Measurements from ENCODE around the gene CRHR1.
"Not testable (repeated sequence)": the region's sequence is repeated elsewhere in the genome, so short reads cannot be mapped to it uniquely, and the experiment has no call there.

The CRHR1 gene

DNA sequence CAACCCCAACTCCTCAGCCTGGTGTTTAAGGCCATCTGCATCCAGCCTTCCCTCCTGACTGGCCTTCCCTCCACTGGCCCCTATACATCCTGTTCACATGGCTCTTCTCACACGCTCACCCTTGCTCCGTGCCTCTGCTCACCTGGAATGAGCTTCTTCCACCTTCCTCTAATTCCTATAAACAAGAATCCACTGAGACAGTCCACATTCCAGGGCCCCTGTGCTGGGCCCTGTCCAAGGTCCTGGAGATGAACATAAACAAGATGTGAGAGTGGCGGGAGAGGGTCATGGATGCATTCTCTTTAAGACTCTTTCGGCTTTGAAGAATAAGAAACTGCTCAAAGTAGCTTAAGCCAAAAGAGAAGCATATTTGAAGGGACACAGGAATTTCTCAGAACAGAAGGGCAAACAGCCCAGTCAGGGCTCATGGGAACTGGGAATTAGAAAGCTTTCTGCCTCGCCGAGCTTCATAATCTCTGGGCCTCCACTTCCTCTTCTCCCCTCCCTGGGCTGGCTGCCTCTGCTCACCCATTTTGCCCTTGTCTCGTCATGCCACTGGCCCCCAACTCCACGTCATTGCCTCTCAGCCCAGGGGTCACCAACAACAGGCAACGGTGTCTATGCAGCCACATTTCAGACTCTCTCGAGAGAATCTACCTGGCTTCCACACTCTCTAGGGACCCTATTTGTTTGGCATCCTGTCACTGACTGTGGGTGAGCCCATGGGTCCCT lies 74.0 kb downstream of the CRHR1 start:
- no peak for DNase-seq (ENCODE audit: extremely low read depth in 1 of 2, low read depth in 1 of 2)

GRCh38 chr17:45861165-45861564 lies 77.0 kb downstream of the CRHR1 start:
- no peak for DNase-seq (ENCODE audit: extremely low read depth in 1 of 2, low read depth in 1 of 2)

GRCh38 chr17:45862127-45862526 lies 78.0 kb downstream of the CRHR1 start:
- not testable (repeated sequence) for DNase-seq (ENCODE audit: extremely low read depth in 1 of 2, low read depth in 1 of 2)

DNA sequence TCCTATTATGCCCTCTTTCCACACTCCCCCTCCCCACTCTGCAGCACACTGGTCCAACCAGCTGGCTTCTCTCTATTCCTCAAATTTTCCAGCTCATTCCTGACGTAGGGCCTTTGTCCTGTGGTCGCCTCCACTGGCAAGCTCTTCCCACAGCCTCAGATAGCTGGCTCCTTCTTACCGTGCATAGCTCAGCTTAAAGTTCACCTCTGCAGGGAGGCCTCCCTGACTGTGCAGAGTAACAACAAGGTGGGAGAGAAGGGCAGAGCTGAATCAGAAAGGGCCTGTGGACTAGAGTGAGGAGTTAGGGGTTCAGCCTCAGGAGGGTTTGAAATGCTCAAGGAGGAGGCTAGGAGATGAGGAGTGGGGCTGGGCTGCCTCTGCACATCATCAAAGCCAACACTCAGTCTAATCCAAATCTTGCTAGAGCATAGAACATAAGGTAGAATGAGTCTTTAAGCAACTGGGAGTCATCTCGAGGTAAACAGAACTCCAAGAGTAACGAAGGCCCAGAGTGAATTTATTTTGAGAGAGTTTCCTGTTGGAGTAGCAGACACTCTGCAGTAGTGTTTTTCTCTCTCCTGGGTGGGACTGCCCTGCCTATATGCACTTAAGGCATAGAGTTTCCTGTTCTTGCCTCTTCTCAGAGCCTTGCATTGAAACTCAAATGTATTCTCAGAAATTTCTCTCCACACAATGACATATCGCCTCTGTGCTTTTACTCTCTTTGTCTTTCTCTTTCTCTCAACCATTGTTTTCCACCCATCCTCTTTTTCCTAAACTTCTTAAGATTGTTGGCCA lies 79.9 kb downstream of the CRHR1 start:
- DNase-seq (ENCODE audit: extremely low read depth in 1 of 2, low read depth in 1 of 2), result no peak

DNA sequence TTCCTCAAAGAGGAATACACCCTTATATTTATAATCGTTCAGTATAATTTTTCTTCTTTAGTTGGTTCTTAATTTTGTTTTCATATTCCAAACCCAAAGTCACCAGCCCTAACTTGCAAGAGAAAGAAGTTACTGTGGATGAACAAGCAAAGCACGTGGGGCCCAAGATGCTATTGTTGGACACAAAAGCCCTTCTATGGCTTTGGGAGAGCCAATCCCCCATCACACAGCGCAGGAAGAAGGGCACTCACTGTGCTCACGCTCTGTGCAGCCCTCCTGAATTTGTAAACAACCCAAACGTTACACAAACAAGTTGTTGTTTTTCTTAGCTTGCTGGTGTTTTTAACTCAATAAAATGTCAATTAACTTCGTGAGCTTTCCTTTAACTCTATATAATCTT lies 83.1 kb downstream of the CRHR1 start:
- DNase-seq (ENCODE audit: extremely low read depth in 1 of 2, low read depth in 1 of 2), result no peak

DNA sequence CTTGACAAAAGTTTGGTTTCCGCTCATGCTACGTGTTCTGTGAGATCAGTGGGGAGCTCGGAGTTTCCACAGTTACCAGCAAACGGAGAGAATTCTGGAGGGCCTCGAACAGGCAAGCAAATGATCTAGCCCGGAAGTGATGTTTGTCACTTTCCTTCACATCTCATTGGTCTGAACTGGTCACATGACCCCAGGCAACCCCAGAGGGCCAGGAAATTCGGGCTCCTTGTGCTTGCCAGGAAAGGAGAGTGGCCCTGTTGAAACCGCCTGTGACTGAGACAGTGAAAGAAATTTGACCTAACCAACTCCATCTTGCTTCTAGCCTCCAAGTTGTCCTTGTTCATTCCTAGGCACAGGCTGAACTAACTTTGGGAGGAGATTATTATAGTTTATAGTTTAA lies 83.6 kb downstream of the CRHR1 start:
- no peak for DNase-seq (ENCODE audit: extremely low read depth in 1 of 2, low read depth in 1 of 2)

- no peak for DNase-seq (ENCODE audit: extremely low read depth in 1 of 2, low read depth in 1 of 2)
Measured at GRCh38 chr17:45868276-45868675, 84.2 kb downstream of the CRHR1 start.

GRCh38 chr17:45869676-45870341 lies 85.7 kb downstream of the CRHR1 start:
- no peak for DNase-seq (ENCODE audit: extremely low read depth in 1 of 2, low read depth in 1 of 2)

- DNase-seq (ENCODE audit: extremely low read depth in 1 of 2, low read depth in 1 of 2), result no peak
Measured at GRCh38 chr17:45870342-45870974, 86.3 kb downstream of the CRHR1 start.

DNA sequence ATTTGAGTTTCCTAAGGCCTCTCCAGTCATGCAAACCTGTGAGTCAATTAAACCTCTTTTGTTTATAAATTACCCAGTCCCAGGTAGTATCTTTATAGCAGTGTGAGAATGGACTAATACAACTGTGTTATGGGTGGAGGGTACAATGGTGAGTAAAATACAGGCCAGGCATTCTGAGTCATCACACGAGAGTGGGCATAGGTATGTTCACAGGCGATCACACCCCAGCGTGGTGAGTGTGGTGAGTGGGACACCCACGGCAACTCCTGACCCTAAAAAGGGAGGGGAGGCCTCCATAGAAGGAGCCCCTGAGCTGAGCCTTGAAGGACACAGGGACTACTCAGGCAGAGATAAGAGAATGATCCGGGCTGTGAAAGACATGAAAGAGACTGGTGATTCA lies 87.6 kb downstream of the CRHR1 start:
- DNase-seq (ENCODE audit: extremely low read depth in 1 of 2, low read depth in 1 of 2), result no peak

- no peak for DNase-seq (ENCODE audit: extremely low read depth in 1 of 2, low read depth in 1 of 2)
Measured at GRCh38 chr17:45873728-45874127, 89.6 kb downstream of the CRHR1 start.

- no peak for DNase-seq (ENCODE audit: extremely low read depth in 1 of 2, low read depth in 1 of 2)
Measured at GRCh38 chr17:45874151-45874550, 90.0 kb downstream of the CRHR1 start.

- DNase-seq (ENCODE audit: extremely low read depth in 1 of 2, low read depth in 1 of 2), result no peak
Measured at GRCh38 chr17:45876539-45876938, 92.4 kb downstream of the CRHR1 start.

DNA sequence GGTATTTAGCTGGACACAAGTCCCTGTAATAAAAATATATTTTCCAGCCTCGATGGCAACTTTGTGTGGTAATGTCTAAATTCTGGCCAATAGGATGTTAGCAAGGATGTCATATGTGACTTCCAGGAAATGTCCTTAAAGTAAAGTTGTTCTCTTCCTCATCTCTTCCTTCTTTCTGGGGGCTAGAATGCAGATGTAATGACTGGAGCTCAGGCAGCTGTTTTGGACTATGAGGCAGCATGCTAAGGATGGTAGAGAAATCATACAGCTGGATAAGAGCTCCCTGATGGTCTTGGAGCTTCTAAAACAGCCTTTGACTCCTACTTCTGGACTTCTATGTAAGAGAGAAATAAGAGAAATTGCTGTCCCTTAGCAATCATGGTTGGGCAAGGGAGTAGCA lies 93.3 kb downstream of the CRHR1 start:
- no peak for DNase-seq (ENCODE audit: extremely low read depth in 1 of 2, low read depth in 1 of 2)

GRCh38 chr17:45883063-45883462 lies 98.9 kb downstream of the CRHR1 start:
- DNase-seq (ENCODE audit: extremely low read depth in 1 of 2, low read depth in 1 of 2), result no peak
